Suppressor macrophage treated with lipopolysaccharide for 4 hours (primary cell): ENCODE results near the gene ZNF3.
"Not testable (repeated sequence)": the region's sequence is repeated elsewhere in the genome, so short reads cannot be mapped to it uniquely, and the experiment has no call there.

Experiments
- DNase-seq: peaks from one replicate; pipeline ENCODE4 v3.0.0-alpha.2; 2020

Gene ZNF3

DNA sequence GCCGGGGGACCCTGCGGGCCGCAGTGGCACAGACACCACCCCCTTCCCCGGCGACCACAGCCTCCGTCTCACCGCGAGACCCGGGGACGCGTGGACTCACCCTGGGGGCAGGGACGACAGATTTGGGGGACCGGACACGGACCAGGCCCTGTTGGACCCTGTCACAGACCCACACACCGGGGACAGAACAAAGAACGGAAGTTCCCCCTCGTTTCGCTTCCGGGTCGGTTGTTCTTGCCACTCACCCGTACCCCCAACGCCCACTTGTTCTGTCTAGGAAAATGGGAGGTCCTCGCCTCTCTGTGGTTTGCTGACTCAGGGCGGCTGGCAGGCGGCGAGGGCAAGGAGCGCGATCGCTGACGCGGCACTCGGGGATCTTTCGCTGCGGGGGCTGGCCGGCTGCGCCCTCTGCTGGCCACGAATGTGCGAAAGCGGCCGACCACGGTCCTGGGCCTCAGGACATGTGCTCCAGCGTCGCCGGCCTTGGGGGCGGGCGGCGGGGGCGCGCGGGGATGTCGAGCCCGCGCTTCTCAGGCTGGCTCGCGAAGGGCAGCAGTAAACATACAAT lies at the start of gene ZNF3:
Gene ZNF3, minus strand, starts transcription at position 189 of the 568 bp plus-strand sequence. CDS start 4,366 bp downstream, outside the sequence.
- peak; percentile 99 for DNase-seq

- peak; percentile 82 for DNase-seq
These were observed 49.3 kb upstream of the ZNF3 start for GRCh38 chr7:100130608-100131453.

GRCh38 chr7:100130220-100130607 lies 48.7 kb upstream of the ZNF3 start:
- not testable (repeated sequence) for DNase-seq

DNA sequence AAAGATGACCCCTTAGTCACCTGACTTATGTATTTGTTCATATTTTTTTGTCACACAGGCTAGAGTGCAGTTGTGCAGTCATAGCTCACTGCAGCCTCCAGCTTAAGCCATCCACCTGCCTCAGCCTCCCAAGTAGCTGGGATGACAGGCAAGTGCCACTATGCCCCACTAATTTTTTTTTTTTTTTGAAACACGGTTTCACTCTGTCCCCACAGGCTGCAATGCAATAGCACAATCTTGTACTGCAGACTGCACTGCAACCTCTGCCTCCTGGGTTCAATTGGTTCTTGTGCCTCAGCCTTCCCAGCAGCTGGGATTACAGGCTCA lies 47.1 kb upstream of the ZNF3 start:
- DNase-seq = no peak

GRCh38 chr7:100127866-100128636 lies 46.5 kb upstream of the ZNF3 start:
- no peak for DNase-seq

GRCh38 chr7:100126931-100127865 lies 45.7 kb upstream of the ZNF3 start, which contains the start of gene MBLAC1:
TSS of gene MBLAC1 (plus strand) at chr7:100126967. CDS start at chr7:100127396, 429 bp downstream.
- peak; percentile 92 for DNase-seq

DNA sequence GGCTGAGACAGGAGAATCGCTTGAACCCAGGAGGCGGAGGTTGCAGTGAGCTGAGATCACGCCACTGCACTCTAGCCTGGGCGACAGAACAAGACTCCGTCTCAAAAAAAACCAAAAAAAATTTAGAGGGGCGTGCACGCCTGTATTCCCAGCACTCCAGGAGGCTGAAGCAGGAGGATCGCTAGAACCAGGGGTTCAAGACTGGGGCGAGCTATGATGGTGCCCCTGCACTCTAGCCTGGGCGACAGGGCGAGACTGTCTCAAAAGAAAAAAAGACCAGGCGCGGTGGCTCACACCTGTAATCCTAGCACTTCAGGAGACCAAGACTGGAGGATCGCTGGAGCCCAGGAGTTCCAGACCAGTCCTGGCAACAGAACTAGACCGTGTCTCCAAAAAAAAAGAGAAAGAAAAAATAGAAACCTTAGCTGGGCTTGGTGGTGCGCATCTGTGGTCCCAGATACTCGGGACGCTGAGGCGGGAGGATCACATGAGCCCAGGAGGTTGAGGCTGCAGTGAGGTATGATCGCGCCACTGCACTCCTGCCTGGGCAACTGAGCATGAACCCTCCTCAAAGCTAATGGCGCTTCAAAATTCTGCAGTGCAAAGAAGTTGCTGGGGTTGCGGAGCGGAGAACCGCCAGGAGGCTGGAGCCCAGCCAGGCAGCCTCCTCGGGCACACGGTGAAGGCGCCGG lies 44.9 kb upstream of the ZNF3 start:
- no peak for DNase-seq

DNA sequence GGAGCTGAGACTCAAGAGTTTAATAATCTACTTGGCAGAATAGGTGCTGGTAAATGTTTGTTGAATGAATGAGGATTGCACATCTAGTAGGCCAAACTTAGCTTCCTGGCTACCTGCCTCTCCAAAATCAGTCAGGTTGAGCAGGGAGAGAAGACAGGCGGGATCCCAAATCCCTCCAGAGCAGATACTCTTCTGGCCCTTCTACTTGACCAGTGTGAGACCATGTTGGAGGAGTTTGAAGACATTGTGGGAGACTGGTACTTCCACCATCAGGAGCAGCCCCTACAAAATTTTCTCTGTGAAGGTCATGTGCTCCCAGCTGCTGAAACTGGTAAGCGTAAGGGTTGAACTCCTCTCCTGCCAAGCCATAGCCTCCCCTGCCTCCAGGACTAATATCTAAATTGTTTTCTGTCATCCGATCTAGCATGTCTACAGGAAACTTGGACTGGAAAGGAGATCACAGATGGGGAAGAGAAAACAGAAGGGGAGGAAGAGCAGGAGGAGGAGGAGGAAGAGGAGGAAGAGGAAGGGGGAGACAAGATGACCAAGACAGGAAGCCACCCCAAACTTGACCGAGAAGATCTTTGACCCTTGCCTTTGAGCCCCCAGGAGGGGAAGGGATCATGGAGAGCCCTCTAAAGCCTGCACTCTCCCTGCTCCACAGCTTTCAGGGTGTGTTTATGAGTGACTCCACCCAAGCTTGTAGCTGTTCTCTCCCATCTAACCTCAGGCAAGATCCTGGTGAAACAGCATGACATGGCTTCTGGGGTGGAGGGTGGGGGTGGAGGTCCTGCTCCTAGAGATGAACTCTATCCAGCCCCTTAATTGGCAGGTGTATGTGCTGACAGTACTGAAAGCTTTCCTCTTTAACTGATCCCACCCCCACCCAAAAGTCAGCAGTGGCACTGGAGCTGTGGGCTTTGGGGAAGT lies 43.0 kb upstream of the ZNF3 start:
- DNase-seq = no peak

DNA sequence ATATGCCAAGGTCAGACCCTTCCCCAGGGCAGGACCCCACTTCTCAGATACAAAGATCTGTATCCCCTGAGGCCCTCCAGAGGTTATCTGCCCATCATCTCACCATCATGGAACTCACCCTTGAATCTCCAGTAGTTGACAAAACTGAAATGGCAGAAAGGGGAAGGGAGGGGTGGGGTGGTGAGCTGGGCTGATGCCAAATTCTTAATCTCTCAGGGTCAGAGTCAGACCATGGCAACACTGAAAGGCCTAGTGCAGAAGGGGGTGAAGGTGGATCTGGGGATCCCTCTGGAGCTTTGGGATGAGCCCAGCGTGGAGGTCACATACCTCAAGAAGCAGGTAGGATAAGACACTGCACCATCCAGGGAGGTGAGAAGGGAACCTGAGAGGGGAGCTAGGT lies 41.0 kb upstream of the ZNF3 start:
- DNase-seq = no peak

DNA sequence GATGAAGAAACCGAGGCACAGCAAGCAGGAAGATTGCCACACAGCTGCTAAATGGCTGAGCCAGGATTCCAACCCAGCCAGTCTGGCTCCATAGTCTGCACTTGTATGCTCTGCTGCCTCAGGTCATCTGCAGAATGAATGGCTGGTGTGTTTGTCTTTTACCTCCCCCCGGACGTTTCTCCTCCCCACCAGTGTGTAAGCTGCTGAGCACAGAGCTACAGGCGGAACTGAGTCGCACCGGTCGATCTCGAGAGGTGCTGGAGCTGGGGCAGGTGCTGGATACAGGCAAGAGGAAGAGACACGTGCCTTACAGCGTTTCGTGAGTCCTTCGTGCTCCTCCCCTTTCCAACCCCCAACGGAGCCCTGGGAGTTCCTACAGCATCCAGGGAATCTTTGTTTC lies 40.5 kb upstream of the ZNF3 start:
- DNase-seq = no peak

- DNase-seq = no peak
These were observed 39.2 kb upstream of the ZNF3 start for GRCh38 chr7:100120733-100121036.

- peak; percentile 40 for DNase-seq
These were observed 38.6 kb upstream of the ZNF3 start for GRCh38 chr7:100119970-100120732.

- DNase-seq = peak; percentile 97
These were observed 37.8 kb upstream of the ZNF3 start, which contains the start of the genes CNPY4 and TAF6 for GRCh38 chr7:100119072-100119969. TSS of gene CNPY4 (plus strand) at chr7:100119634. CDS start at chr7:100119745, 111 bp downstream. TSS of gene TAF6 (minus strand) at chr7:100119358. CDS start at chr7:100114209, 5,149 bp downstream.

- DNase-seq = no peak
These were observed 37.0 kb upstream of the ZNF3 start for GRCh38 chr7:100118388-100119071.

DNA sequence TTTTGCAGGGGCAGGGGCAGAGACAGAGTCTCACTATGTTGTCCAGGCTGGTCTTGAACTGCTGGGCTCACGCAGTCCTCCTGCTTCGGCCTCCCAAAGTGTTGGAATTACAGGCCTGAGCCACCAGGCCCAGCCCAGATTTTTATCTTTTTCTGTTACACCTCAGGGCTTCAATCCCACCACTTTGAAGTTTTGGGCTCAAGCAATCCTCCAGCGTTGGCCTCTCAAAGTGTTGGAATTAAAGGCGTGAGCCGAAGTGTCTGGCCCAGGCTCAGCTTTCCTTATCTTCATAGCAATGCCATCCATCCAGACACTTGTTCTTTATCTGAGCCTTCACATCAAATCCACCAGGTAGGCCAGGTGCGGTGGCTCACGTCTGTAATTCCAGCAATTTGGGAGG lies 33.5 kb upstream of the ZNF3 start:
- DNase-seq = no peak

DNA sequence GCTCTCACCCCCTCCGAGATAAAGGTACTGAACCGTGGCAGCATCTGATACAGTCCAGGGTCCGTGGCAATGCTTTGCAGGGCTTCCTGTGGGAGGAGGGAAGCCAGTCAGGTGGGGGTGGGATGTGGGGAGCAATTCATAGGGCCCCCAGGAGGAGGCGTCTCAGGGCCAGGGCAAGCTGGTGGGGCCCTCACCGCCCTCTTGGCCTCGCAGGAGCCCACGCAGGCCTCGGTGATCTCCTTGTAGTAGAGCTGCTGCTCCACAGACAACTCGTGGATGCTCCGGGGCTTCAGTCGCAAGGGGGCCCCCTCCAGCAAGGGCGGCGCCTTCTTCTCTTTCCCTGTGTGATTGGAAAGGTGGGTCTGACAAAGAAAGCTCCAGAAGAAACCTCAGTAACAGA lies 30.4 kb upstream of the ZNF3 start:
- DNase-seq = no peak

DNA sequence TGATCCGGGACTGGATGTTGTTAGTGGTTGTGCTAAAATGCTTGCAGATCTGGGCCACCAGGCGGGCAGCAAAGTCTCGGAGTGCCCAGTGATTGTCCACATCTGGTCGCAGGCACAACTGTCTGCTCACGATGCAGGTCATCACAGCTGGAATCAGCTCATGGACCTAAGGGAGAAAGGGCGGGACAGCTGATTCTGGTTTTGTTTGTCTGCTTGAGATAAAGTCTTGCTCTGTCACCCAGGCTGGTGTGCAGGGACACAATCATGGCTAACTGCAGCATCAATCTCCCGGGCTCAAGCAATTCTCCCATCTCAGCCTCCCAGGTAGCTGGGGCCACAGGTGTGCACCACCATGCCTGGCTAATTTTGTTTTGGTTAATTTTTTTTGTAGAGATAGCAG lies 29.6 kb upstream of the ZNF3 start:
- no peak for DNase-seq

- DNase-seq = no peak
These were observed 28.1 kb upstream of the ZNF3 start for GRCh38 chr7:100109521-100110163.
